ENCODE results near the gene MICOS13. TPM values are rescaled to one million over a fixed set of nuclear protein-coding genes. Genes with fewer than 3 reads are reported as not detected.

Gene MICOS13
- polyA plus RNA-seq, 1 donor from 2014 or later: 46.0 TPM

GRCh38 chr19:5642204-5642603 lies 38.1 kb downstream of the MICOS13 start:
- Histone ChIP-seq H2AFZ (ENCODE audit: low read depth, low read length) (no peak overlapping the region), H3K36me3 (ENCODE audit: insufficient read depth, low read length) (peaks cover 5% of the 10 kb centered on the region), H3K9ac (ENCODE audit: low read length) (no peak overlapping the region), H3K79me2 (replicated peaks; ENCODE audit: insufficient read depth, low read length) (peaks cover 77% of the 10 kb centered on the region), H3K4me3 (ENCODE audit: low read length) (no peak overlapping the region), H3K4me2 (ENCODE audit: low read length) (no peak overlapping the region), H4K20me1 (ENCODE audit: insufficient read depth) (peaks cover 13% of the 10 kb centered on the region), H3K27ac (ENCODE audit: low read length) (no peak overlapping the region), H3K27me3 (ENCODE audit: insufficient read depth, low read depth, low read length) (no peaks in the 10 kb centered on the region), H3F3A (ENCODE audit: insufficient read depth, low read length, poor library complexity, severe bottlenecking) (no peaks in the 10 kb centered on the region), H3K9me2 (ENCODE audit: insufficient read depth, low read length) (no peaks in the 10 kb centered on the region), H3K9me3 (ENCODE audit: low read length) (no peaks in the 10 kb centered on the region)
- TF ChIP-seq RAD21 (conservative IDR thresholded peaks at IDR 0.05) (no peak), POLR2AphosphoS5 (IDR thresholded peaks at IDR 0.05) (no peak), TAF1 (IDR thresholded peaks at IDR 0.05; ENCODE audit: low read depth) (no peak), MXI1 (conservative IDR thresholded peaks at IDR 0.05; ENCODE audit: poor library complexity, severe bottlenecking) (no peak)

DNA sequence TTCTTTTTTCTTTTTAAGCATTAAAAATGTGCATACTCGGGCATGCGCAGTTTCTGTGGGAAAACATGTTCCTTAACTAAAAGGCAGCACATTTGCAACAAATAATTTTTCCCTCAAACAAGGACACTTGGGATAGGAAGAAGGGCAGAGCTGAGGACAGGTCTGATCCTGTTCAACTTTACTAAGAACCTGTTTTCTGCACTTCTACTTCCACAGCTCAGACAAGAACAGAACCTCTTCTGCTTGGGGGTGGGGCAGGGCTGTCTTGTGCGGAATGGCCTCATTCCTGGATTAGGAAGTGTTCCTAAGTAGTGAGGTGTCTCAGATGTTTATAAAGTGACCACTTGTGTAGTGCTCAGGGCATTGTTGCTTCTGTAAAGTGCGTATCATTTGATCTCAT lies 39.1 kb downstream of the MICOS13 start:
- Histone ChIP-seq H4K20me1 (ENCODE audit: insufficient read depth) (peaks cover 17% of the 10 kb centered on the region), H3K79me2 (replicated peaks; ENCODE audit: insufficient read depth, low read length) (peaks cover 75% of the 10 kb centered on the region)

More for the DNA sequence above, 39.1 kb downstream of the MICOS13 start:
- H3K4me2 ChIP-seq (ENCODE audit: low read length): no peak overlapping the region
- no peaks in the 10 kb centered on the region for H3F3A ChIP-seq (ENCODE audit: insufficient read depth, low read length, poor library complexity, severe bottlenecking)
- H3K36me3 ChIP-seq (ENCODE audit: insufficient read depth, low read length): peaks cover 2% of the 10 kb centered on the region
- no peaks in the 10 kb centered on the region for H3K27me3 ChIP-seq (ENCODE audit: insufficient read depth, low read depth, low read length)
- H2AFZ ChIP-seq (ENCODE audit: low read depth, low read length): no peak overlapping the region
- no peaks in the 10 kb centered on the region for H3K9me3 ChIP-seq (ENCODE audit: low read length)
- no peak overlapping the region for H3K4me3 ChIP-seq (ENCODE audit: low read length)
- H3K27ac ChIP-seq (ENCODE audit: low read length): no peak overlapping the region
- no peaks in the 10 kb centered on the region for H3K9me2 ChIP-seq (ENCODE audit: insufficient read depth, low read length)
- TF ChIP-seq RAD21 (conservative IDR thresholded peaks at IDR 0.05) (no peak), EZH2 (IDR thresholded peaks at IDR 0.05; ENCODE audit: borderline replicate concordance, insufficient read depth, low read length, poor library complexity, severe bottlenecking) (no peak), EP300 (conservative IDR thresholded peaks at IDR 0.05; ENCODE audit: poor library complexity, severe bottlenecking) (no peak), TAF1 (IDR thresholded peaks at IDR 0.05; ENCODE audit: low read depth) (no peak), CTCF (IDR thresholded peaks at IDR 0.05; ENCODE audit: poor library complexity, severe bottlenecking) (no peak), SMC3 (conservative IDR thresholded peaks at IDR 0.05; ENCODE audit: poor library complexity) (no peak), POLR2AphosphoS5 (IDR thresholded peaks at IDR 0.05) (no peak), MXI1 (conservative IDR thresholded peaks at IDR 0.05; ENCODE audit: poor library complexity, severe bottlenecking) (no peak)
- TF ChIP-seq, protein P1, sequence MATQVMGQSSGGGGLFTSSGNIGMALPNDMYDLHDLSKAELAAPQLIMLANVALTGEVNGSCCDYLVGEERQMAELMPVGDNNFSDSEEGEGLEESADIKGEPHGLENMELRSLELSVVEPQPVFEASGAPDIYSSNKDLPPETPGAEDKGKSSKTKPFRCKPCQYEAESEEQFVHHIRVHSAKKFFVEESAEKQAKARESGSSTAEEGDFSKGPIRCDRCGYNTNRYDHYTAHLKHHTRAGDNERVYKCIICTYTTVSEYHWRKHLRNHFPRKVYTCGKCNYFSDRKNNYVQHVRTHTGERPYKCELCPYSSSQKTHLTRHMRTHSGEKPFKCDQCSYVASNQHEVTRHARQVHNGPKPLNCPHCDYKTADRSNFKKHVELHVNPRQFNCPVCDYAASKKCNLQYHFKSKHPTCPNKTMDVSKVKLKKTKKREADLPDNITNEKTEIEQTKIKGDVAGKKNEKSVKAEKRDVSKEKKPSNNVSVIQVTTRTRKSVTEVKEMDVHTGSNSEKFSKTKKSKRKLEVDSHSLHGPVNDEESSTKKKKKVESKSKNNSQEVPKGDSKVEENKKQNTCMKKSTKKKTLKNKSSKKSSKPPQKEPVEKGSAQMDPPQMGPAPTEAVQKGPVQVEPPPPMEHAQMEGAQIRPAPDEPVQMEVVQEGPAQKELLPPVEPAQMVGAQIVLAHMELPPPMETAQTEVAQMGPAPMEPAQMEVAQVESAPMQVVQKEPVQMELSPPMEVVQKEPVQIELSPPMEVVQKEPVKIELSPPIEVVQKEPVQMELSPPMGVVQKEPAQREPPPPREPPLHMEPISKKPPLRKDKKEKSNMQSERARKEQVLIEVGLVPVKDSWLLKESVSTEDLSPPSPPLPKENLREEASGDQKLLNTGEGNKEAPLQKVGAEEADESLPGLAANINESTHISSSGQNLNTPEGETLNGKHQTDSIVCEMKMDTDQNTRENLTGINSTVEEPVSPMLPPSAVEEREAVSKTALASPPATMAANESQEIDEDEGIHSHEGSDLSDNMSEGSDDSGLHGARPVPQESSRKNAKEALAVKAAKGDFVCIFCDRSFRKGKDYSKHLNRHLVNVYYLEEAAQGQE (IDR thresholded peaks at IDR 0.05; ENCODE audit: borderline replicate concordance): no peak
- H3K9ac ChIP-seq (ENCODE audit: low read length): no peak overlapping the region
